GM12878 (cell line): ENCODE measurements around the gene ACAD11. TPM values are rescaled to one million over a fixed set of nuclear protein-coding genes. Genes with fewer than 3 reads are reported as not detected.

Experiments used
- BHLHE40 ChIP-seq, 2 experiments: fragments of 450-650 bp in 1 of 2; IDR thresholded peaks; 2 replicates each; pipeline ENCODE4 v1.6.1; 2011 to 2017; ENCODE audit warnings: low read depth in 2 of 2, borderline replicate concordance in 1 of 2, improper control_type of control experiment in 1 of 2, low read length in 1 of 2, mild to moderate bottlenecking in 1 of 2
- HDAC6 ChIP-seq: fragments of 200-600 bp; sonication (generic); IDR thresholded peaks from one replicate; pipeline ENCODE4 v1.8.0; 2017; ENCODE audit warnings: antibody characterized with exemption; ENCODE audit not compliant: unreplicated experiment
- HDGF ChIP-seq: fragments of 450-650 bp; IDR thresholded peaks from 2 replicates; pipeline ENCODE4 v1.6.1; 2016; ENCODE audit warnings: antibody characterized with exemption
- IKZF1 ChIP-seq: fragments of 450-650 bp; conservative IDR thresholded peaks from 2 replicates; pipeline ENCODE4 v1.6.1; 2017; ENCODE audit warnings: antibody characterized with exemption, mild to moderate bottlenecking
- IKZF2 ChIP-seq, 2 experiments: fragments of 450-650 bp; IDR thresholded peaks; 2 replicates each; pipeline ENCODE4 v1.6.1; 2017; ENCODE audit warnings: mild to moderate bottlenecking in 2 of 2, moderate library complexity in 2 of 2
- RAD21 ChIP-seq: IDR thresholded peaks from 2 replicates; pipeline ENCODE4 v1.6.1; 2011; ENCODE audit warnings: mild to moderate bottlenecking, low read depth, low read length, moderate library complexity; ENCODE audit not compliant: insufficient read depth
- RUNX3 ChIP-seq: IDR thresholded peaks from 2 replicates; pipeline ENCODE4 v1.6.1; 2012; ENCODE audit warnings: low read length, inconsistent platforms
- SMARCA5 ChIP-seq: fragments of 450-650 bp; IDR thresholded peaks from 2 replicates; pipeline ENCODE4 v1.6.1; 2017; ENCODE audit warnings: mild to moderate bottlenecking
- SUPT20H ChIP-seq: IDR thresholded peaks from 2 replicates; pipeline ENCODE4 v1.6.1; 2011; ENCODE audit warnings: low read depth, mild to moderate bottlenecking, low read length, moderate library complexity, borderline replicate concordance; ENCODE audit not compliant: control insufficient read depth
- WRNIP1 ChIP-seq: IDR thresholded peaks from 2 replicates; pipeline ENCODE4 v1.6.1; 2011; ENCODE audit warnings: low read depth, low read length, improper control_type of control experiment, borderline replicate concordance
- YY1 ChIP-seq: IDR thresholded peaks from 2 replicates; pipeline ENCODE4 v1.6.1; 2011; ENCODE audit warnings: low read depth, mild to moderate bottlenecking, low read length
- ZNF384 ChIP-seq: IDR thresholded peaks from 2 replicates; pipeline ENCODE4 v1.6.1; 2012; ENCODE audit warnings: low read depth, mild to moderate bottlenecking, low read length, improper control_type of control experiment, borderline replicate concordance
- polyA plus RNA-seq, 11 experiments: library from polyadenylated mRNA; depleted of rRNA in 4 of 11; unstranded in 6 of 11; stranded (reverse) in 5 of 11; fragments of >200 nt; fragmentation: Nextera tagmentation in 4 of 11; fragmentation: Illumina TruSeq in 1 of 11; extraction: Ambion mirVana in 4 of 11; extraction: Trizol in 1 of 11; gene quantifications; 1 replicate in 1 of 11; 2 replicates in 10 of 11; pipeline versions ENCODE4 v1.2.1 to v1.2.3, GENCODE V29; 2011 to 2016; ENCODE audit warnings: inconsistent platforms in 2 of 11, missing spikeins in 2 of 11, low read depth in 1 of 11
- total RNA-seq, 4 experiments: library from RNA; depleted of rRNA in 3 of 4; stranded (reverse); fragments of >200 nt in 3 of 4; fragmentation: Illumina TruSeq in 1 of 4; extraction: Trizol in 1 of 4; gene quantifications; 2 replicates each; pipeline versions ENCODE4 v1.2.1 to v1.2.3, GENCODE V29; 2013 to 2021
- TF ChIP-seq, protein P1 (sequence below): fragments of 450-650 bp; IDR thresholded peaks from 2 replicates; pipeline ENCODE4 v1.6.1; 2017; ENCODE audit warnings: low read depth, mild to moderate bottlenecking, moderate library complexity
- TF ChIP-seq, protein P2 (sequence below): fragments of 450-650 bp; IDR thresholded peaks from 2 replicates; pipeline ENCODE4 v1.6.1; 2016; ENCODE audit warnings: mild to moderate bottlenecking
- TF ChIP-seq, protein P3 (sequence below): fragments of 450-650 bp; IDR thresholded peaks from 2 replicates; pipeline ENCODE4 v1.6.1; 2017; ENCODE audit warnings: mild to moderate bottlenecking, low read depth, inconsistent platforms; ENCODE audit not compliant: poor library complexity, severe bottlenecking
- TF ChIP-seq, protein P4 (sequence below): fragments of 450-650 bp; formaldehyde crosslinking; IDR thresholded peaks from 2 replicates; pipeline ENCODE4 v1.4.0; 2020; ENCODE audit warnings: mild to moderate bottlenecking, moderate library complexity
- TF ChIP-seq, protein P5 (sequence below), 3 experiments: IDR thresholded peaks in 2 of 3; conservative IDR thresholded peaks in 1 of 3; 2 replicates each; pipeline ENCODE4 v1.5.1; 2011; ENCODE audit warnings: low read depth in 3 of 3, low read length in 3 of 3, mild to moderate bottlenecking in 3 of 3, control low read depth in 2 of 3, moderate library complexity in 2 of 3, inconsistent platforms in 1 of 3, mixed read lengths in 1 of 3; ENCODE audit not compliant: control insufficient read depth in 2 of 3, insufficient read depth in 1 of 3; ENCODE audit errors: extremely low read depth in 1 of 3

The ACAD11 gene
- total and polyA plus RNA-seq, 10 of the 15 experiments (the other 5 are each of a cell fraction or from before 2014, with no cell fraction given): 2.4 to 15.9 (median 10.4) TPM

DNA sequence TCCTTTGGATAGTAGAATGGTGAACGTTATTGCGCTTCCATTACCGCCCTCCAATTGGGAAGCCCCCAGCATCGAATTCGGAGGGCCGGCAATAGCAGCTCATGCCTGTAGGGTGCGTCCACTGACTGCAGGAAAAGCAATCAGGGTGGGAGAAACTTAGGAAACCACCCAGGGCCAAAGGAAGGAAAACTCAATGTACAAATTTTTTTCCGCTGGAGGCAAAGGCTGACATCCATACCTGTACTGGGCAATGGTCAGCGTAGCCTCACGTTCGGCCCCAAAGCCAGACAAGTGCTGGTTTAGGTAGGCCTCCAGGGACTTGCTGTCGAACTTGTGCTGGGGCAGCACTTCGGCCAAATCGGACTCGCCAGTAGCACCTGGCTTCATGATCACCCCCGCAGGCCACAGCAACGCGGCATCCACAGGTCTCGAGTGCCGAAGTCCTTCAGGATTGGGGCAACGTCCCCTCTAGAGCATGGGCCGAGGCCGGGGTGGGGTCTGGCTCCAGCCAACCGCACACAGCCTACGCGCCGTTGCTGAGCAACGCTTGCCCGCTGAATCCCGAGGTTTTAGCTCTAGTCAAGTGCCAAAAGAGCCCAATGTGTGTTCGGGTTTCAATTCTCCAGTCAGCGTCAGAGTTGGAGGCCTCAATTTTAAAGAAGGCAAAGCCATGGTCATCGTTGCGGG lies at the start of gene ACAD11 (continued):
- TF ChIP-seq, protein P1, sequence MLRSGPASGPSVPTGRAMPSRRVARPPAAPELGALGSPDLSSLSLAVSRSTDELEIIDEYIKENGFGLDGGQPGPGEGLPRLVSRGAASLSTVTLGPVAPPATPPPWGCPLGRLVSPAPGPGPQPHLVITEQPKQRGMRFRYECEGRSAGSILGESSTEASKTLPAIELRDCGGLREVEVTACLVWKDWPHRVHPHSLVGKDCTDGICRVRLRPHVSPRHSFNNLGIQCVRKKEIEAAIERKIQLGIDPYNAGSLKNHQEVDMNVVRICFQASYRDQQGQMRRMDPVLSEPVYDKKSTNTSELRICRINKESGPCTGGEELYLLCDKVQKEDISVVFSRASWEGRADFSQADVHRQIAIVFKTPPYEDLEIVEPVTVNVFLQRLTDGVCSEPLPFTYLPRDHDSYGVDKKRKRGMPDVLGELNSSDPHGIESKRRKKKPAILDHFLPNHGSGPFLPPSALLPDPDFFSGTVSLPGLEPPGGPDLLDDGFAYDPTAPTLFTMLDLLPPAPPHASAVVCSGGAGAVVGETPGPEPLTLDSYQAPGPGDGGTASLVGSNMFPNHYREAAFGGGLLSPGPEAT: peak; percentile 27
- TF ChIP-seq, protein P2, sequence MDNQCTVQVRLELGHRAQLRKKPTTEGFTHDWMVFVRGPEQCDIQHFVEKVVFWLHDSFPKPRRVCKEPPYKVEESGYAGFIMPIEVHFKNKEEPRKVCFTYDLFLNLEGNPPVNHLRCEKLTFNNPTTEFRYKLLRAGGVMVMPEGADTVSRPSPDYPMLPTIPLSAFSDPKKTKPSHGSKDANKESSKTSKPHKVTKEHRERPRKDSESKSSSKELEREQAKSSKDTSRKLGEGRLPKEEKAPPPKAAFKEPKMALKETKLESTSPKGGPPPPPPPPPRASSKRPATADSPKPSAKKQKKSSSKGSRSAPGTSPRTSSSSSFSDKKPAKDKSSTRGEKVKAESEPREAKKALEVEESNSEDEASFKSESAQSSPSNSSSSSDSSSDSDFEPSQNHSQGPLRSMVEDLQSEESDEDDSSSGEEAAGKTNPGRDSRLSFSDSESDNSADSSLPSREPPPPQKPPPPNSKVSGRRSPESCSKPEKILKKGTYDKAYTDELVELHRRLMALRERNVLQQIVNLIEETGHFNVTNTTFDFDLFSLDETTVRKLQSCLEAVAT: 0 out of 2 replicates have a peak, but pooled peaks have one; percentile 4
- no peak for TF ChIP-seq HDAC6
- TF ChIP-seq, protein P3, sequence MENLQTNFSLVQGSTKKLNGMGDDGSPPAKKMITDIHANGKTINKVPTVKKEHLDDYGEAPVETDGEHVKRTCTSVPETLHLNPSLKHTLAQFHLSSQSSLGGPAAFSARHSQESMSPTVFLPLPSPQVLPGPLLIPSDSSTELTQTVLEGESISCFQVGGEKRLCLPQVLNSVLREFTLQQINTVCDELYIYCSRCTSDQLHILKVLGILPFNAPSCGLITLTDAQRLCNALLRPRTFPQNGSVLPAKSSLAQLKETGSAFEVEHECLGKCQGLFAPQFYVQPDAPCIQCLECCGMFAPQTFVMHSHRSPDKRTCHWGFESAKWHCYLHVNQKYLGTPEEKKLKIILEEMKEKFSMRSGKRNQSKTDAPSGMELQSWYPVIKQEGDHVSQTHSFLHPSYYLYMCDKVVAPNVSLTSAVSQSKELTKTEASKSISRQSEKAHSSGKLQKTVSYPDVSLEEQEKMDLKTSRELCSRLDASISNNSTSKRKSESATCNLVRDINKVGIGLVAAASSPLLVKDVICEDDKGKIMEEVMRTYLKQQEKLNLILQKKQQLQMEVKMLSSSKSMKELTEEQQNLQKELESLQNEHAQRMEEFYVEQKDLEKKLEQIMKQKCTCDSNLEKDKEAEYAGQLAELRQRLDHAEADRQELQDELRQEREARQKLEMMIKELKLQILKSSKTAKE: peak; percentile 15
- TF ChIP-seq IKZF2 (IDR thresholded peaks at IDR 0.05): peak; percentile 68 to 74
- TF ChIP-seq, protein P4, sequence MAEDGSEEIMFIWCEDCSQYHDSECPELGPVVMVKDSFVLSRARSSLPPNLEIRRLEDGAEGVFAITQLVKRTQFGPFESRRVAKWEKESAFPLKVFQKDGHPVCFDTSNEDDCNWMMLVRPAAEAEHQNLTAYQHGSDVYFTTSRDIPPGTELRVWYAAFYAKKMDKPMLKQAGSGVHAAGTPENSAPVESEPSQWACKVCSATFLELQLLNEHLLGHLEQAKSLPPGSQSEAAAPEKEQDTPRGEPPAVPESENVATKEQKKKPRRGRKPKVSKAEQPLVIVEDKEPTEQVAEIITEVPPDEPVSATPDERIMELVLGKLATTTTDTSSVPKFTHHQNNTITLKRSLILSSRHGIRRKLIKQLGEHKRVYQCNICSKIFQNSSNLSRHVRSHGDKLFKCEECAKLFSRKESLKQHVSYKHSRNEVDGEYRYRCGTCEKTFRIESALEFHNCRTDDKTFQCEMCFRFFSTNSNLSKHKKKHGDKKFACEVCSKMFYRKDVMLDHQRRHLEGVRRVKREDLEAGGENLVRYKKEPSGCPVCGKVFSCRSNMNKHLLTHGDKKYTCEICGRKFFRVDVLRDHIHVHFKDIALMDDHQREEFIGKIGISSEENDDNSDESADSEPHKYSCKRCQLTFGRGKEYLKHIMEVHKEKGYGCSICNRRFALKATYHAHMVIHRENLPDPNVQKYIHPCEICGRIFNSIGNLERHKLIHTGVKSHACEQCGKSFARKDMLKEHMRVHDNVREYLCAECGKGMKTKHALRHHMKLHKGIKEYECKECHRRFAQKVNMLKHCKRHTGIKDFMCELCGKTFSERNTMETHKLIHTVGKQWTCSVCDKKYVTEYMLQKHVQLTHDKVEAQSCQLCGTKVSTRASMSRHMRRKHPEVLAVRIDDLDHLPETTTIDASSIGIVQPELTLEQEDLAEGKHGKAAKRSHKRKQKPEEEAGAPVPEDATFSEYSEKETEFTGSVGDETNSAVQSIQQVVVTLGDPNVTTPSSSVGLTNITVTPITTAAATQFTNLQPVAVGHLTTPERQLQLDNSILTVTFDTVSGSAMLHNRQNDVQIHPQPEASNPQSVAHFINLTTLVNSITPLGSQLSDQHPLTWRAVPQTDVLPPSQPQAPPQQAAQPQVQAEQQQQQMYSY (CRISPR knock-in tag): no peak
- TF ChIP-seq WRNIP1: peak; percentile 9; the same call in 1 of the 2 replicates
- peak; percentile 48 for TF ChIP-seq RAD21
- TF ChIP-seq IKZF1: peak; percentile 66
- TF ChIP-seq SUPT20H: no peak
- TF ChIP-seq, protein P5, sequence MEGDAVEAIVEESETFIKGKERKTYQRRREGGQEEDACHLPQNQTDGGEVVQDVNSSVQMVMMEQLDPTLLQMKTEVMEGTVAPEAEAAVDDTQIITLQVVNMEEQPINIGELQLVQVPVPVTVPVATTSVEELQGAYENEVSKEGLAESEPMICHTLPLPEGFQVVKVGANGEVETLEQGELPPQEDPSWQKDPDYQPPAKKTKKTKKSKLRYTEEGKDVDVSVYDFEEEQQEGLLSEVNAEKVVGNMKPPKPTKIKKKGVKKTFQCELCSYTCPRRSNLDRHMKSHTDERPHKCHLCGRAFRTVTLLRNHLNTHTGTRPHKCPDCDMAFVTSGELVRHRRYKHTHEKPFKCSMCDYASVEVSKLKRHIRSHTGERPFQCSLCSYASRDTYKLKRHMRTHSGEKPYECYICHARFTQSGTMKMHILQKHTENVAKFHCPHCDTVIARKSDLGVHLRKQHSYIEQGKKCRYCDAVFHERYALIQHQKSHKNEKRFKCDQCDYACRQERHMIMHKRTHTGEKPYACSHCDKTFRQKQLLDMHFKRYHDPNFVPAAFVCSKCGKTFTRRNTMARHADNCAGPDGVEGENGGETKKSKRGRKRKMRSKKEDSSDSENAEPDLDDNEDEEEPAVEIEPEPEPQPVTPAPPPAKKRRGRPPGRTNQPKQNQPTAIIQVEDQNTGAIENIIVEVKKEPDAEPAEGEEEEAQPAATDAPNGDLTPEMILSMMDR (IDR thresholded peaks at IDR 0.05 in 2 of 3, conservative IDR thresholded peaks at IDR 0.05 in 1 of 3; ENCODE audit: control insufficient read depth in 2 of 3, extremely low read depth in 1 of 3, insufficient read depth in 1 of 3, low read depth in 3 of 3, low read length in 3 of 3): peak; percentile 70 to 77 (median 72)
- peak; percentile 1; the same call in 1 of the 2 replicates for TF ChIP-seq RUNX3
- peak; percentile 73; the same call in 1 of the 2 replicates for TF ChIP-seq SMARCA5
- 0 out of 2 replicates have a peak, but pooled peaks have one; percentile 48 for TF ChIP-seq HDGF
- peak in 1 of 2 experiments; percentile 10; a peak in 1 of 4 replicates for TF ChIP-seq BHLHE40 (IDR thresholded peaks at IDR 0.05; ENCODE audit: borderline replicate concordance in 1 of 2, low read depth in 2 of 2, low read length in 1 of 2)
- 0 out of 2 replicates have a peak, but pooled peaks have one; percentile 2 for TF ChIP-seq YY1
- TF ChIP-seq ZNF384: no peak
